WI38 (cell line): Measurements from ENCODE around the gene IFNLR1.

Source experiments
- H3K4me3 ChIP-seq: 2 replicates; pipeline ENCODE4 v1.5.1; 2011; ENCODE audit warnings: low read depth, mild to moderate bottlenecking, control low read depth, low read length
- CTCF ChIP-seq: IDR thresholded peaks from 2 replicates; pipeline ENCODE4 v1.5.1; 2012; ENCODE audit warnings: low read depth, mild to moderate bottlenecking, control low read depth, low read length

Gene IFNLR1

GRCh38 chr1:24150234-24151174 is 36.6 kb downstream of the IFNLR1 start:
- H3K4me3 ChIP-seq: no peak overlapping the region
- peak; percentile 69 for TF ChIP-seq CTCF

- TF ChIP-seq CTCF: no peak
- H3K4me3 ChIP-seq: no peak overlapping the region
Observed at GRCh38 chr1:24149866-24150233, 37.2 kb downstream of the IFNLR1 start.

- no peak overlapping the region for H3K4me3 ChIP-seq
- no peak for TF ChIP-seq CTCF
Observed at GRCh38 chr1:24147816-24148215, 39.3 kb downstream of the IFNLR1 start.

GRCh38 chr1:24147194-24147593 is 39.9 kb downstream of the IFNLR1 start:
- no peak for TF ChIP-seq CTCF

GRCh38 chr1:24142546-24143534 is 44.2 kb downstream of the IFNLR1 start, which contains the start of gene IL22RA1:
IL22RA1 (minus strand) TSS chr1:24143140; CDS start chr1:24143082, 58 bp downstream.
- no peak for TF ChIP-seq CTCF
- H3K4me3 ChIP-seq: peak within 1 kb of the TSS; percentile 37

More at GRCh38 chr1:24147194-24147593, 39.9 kb downstream of the IFNLR1 start:
- H3K4me3 ChIP-seq: no peak overlapping the region

GRCh38 chr1:24141311-24141997 is 45.6 kb downstream of the IFNLR1 start:
- H3K4me3 ChIP-seq: no peak overlapping the region
- TF ChIP-seq CTCF: no peak
